OCI-LY7 (cell line): Measurements from ENCODE around the gene CHAF1A. TPM values are rescaled to one million over a fixed set of nuclear protein-coding genes. Genes with fewer than 3 reads are reported as not detected.

ENCODE experiments used
- BruUV-seq: library from RNA; stranded (reverse); fragments of 400-500 nt; replicated peaks from 2 replicates; lab custom pipeline; 2021; lab: Mats Ljungman, UMichigan
- CTCF ChIA-PET: fragments of 300-600 bp; sonication (Branson Sonifier 250); formaldehyde crosslinking; loops from one replicate; lab custom pipeline; 2022; ENCODE audit warnings: antibody characterized with exemption; ENCODE audit not compliant: unreplicated experiment; lab: Charles Lee
- POLR2A ChIA-PET: fragments of 300-600 bp; sonication (Branson Sonifier 250); formaldehyde crosslinking; loops from one replicate; lab custom pipeline; 2022; ENCODE audit warnings: antibody characterized with exemption; lab: Charles Lee
- DNase-seq: peaks from one replicate; pipeline ENCODE4 v3.0.0-alpha.2; 2015; ENCODE audit warnings: low spot score
- H2AFZ ChIP-seq: fragments of 200-600 bp; sonication (generic), shearing (Covaris generic); 2 replicates; pipeline ENCODE4 v1.6.1; 2014; ENCODE audit warnings: mild to moderate bottlenecking, antibody characterized with exemption, low read length, moderate library complexity
- H3K27ac ChIP-seq: fragments of 200-600 bp; sonication (generic); 2 replicates; pipeline ENCODE4 v1.5.1; 2014; ENCODE audit warnings: mixed run types, low read depth, mild to moderate bottlenecking, moderate library complexity, low read length, inconsistent platforms; ENCODE audit not compliant: poor library complexity, severe bottlenecking
- H3K36me3 ChIP-seq: fragments of 200-600 bp; sonication (generic); 2 replicates; pipeline ENCODE4 v1.6.1; 2014; ENCODE audit warnings: mild to moderate bottlenecking, antibody characterized with exemption, low read length, moderate library complexity, mixed read lengths; ENCODE audit not compliant: insufficient read depth
- H3K4me1 ChIP-seq: fragments of 200-600 bp; sonication (generic); 2 replicates; pipeline ENCODE4 v1.5.1; 2014; ENCODE audit warnings: mild to moderate bottlenecking, low read length; ENCODE audit not compliant: insufficient read depth, poor library complexity, severe bottlenecking
- H3K4me2 ChIP-seq: fragments of 200-600 bp; sonication (generic); 2 replicates; pipeline ENCODE4 v1.6.1; 2014; ENCODE audit warnings: mild to moderate bottlenecking, low read length
- H3K4me3 ChIP-seq: fragments of 200-600 bp; sonication (generic); 2 replicates; pipeline ENCODE4 v1.5.1; 2014; ENCODE audit warnings: mild to moderate bottlenecking, low read depth, low read length; ENCODE audit not compliant: poor library complexity, severe bottlenecking
- H3K79me2 ChIP-seq: fragments of 200-600 bp; sonication (generic); 2 replicates; pipeline ENCODE4 v1.6.1; 2016; ENCODE audit warnings: low read depth, mild to moderate bottlenecking, low read length, moderate library complexity, mixed read lengths; ENCODE audit not compliant: insufficient read depth
- H3K9me2 ChIP-seq: fragments of 200-600 bp; sonication (generic); 2 replicates; pipeline ENCODE4 v1.6.1; 2016; ENCODE audit warnings: mild to moderate bottlenecking, low read length, mixed read lengths; ENCODE audit not compliant: insufficient read depth
- H3K9me3 ChIP-seq: fragments of 200-600 bp; sonication (generic); 2 replicates; pipeline ENCODE4 v1.6.1; 2014; ENCODE audit warnings: mild to moderate bottlenecking, mixed run types, low read length, mixed read lengths
- H4K20me1 ChIP-seq: fragments of 200-600 bp; sonication (generic); 2 replicates; pipeline ENCODE4 v1.6.1; 2014; ENCODE audit warnings: mild to moderate bottlenecking, antibody characterized with exemption, low read length, moderate library complexity, mixed read lengths; ENCODE audit not compliant: insufficient read depth
- EZH2phosphoT487 ChIP-seq: fragments of 200-600 bp; sonication (generic); IDR thresholded peaks from 2 replicates; pipeline ENCODE4 v1.6.1; 2018; ENCODE audit warnings: low read depth, borderline replicate concordance, mild to moderate bottlenecking, mixed run types, antibody characterized with exemption, low read length, moderate library complexity, mixed read lengths
- intact Hi-C: fragments of 100-400 bp; cut with micrococcal nuclease; formaldehyde crosslinking; loops from one replicate; pipeline ENCODE4 v1.10.0; 2022; ENCODE audit not compliant: unreplicated experiment
- total RNA-seq, 2 experiments: library from RNA; depleted of rRNA in 1 of 2; stranded (reverse); fragments of >200 nt in 1 of 2; shearing (Covaris generic) in 1 of 2; gene quantifications; 2 replicates each; pipeline ENCODE4 v1.2.3, GENCODE V29; 2014 to 2022
- TF ChIP-seq, protein P1 (sequence below): fragments of 200-600 bp; sonication (generic); conservative IDR thresholded peaks from 2 replicates; pipeline ENCODE4 v1.5.1; 2014; ENCODE audit warnings: mild to moderate bottlenecking, antibody characterized with exemption, low read length, moderate library complexity, mixed read lengths

The CHAF1A gene
- total RNA-seq, 2 experiments from 2014 or later = 107 to 119 TPM

DNA sequence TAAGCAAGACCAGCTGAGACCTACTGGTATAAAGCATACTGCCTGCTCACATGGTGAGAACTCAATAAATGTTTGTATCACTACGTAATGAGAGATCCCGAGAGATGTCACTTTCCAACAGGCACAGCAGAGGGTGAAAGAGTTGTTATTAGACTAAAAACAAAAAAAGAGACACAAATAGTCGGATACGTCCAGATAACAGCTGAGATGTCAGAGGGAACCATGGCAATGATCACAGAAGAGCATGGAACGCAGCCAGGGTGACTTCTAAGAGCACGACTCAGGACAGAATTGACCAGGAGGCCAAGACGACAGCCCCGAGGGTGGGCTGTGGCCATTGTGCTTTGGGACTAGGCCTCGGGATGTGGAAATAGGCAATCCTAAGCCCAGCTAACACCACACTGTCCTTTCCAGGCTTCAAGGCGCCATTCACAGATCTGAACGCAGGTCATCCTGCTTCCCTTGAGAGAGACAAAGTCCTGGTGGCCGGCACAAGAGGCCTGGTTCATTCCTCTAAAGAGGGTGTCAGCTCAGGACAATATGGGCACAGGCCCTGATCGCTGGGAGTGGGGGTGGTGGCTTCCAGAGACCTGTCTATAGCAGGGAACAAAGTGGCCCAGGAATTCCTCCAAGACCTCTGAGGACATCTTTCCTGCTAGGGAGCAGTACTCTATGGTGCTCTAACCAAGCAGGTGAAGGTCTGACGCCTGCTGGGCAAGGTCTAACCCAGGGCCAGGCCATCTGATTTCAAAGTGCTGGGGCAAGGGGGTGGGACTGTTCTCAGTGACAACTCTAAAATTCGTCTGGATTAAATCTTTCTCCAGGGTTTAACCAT, 5.3 kb upstream of the CHAF1A start:
- Histone ChIP-seq H3K4me3 (no peak overlapping the region), H3K27ac (no peak overlapping the region), H3K4me2 (no peak overlapping the region), H3K4me1 (peaks cover 20% of the 10 kb centered on the region), H2AFZ (no peak overlapping the region), H3K36me3 (peaks cover 44% of the 10 kb centered on the region), H3K9me3 (no peaks in the 10 kb centered on the region), H3K79me2 (peaks cover 79% of the 10 kb centered on the region), H3K9me2 (no peaks in the 10 kb centered on the region), H4K20me1 (peaks cover 10% of the 10 kb centered on the region; the same call in 1 of the 2 replicates)
- intact Hi-C loops = no loop called here
- TF ChIP-seq, protein P1, sequence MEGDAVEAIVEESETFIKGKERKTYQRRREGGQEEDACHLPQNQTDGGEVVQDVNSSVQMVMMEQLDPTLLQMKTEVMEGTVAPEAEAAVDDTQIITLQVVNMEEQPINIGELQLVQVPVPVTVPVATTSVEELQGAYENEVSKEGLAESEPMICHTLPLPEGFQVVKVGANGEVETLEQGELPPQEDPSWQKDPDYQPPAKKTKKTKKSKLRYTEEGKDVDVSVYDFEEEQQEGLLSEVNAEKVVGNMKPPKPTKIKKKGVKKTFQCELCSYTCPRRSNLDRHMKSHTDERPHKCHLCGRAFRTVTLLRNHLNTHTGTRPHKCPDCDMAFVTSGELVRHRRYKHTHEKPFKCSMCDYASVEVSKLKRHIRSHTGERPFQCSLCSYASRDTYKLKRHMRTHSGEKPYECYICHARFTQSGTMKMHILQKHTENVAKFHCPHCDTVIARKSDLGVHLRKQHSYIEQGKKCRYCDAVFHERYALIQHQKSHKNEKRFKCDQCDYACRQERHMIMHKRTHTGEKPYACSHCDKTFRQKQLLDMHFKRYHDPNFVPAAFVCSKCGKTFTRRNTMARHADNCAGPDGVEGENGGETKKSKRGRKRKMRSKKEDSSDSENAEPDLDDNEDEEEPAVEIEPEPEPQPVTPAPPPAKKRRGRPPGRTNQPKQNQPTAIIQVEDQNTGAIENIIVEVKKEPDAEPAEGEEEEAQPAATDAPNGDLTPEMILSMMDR = no peak
- no peak for TF ChIP-seq EZH2phosphoT487
- ChIA-PET CTCF (no interaction called here), POLR2A (no interaction called here)
- no peak for DNase-seq
- BruUV-seq = TSS peak; percentile 17

DNA sequence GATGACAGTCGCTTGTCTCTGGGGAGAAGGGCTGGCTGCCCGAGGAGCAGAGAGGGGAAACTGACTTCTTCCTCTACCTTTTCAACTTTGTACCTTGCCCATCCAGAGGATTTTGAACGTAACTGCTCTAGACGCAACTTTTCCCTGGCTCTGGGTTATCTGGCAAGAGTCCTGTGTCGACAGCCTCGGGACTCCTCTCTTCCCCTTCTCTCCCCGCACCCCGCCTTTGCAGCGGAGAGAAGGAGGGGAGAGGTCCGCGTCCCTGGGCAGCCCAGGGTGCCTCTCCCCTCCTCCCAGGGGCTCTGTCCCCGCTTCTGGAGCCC, 2.7 kb upstream of the CHAF1A start:
- DNase-seq = no peak
- Histone ChIP-seq H3K4me2 (peak overlapping the region; percentile 100), H3K4me1 (peaks cover 32% of the 10 kb centered on the region), H3K79me2 (peaks cover 77% of the 10 kb centered on the region), H3K9me2 (no peaks in the 10 kb centered on the region), H3K27ac (peak overlapping the region; percentile 69), H2AFZ (peak overlapping the region; percentile 27; the same call in 1 of the 2 replicates), H3K36me3 (peaks cover 60% of the 10 kb centered on the region), H4K20me1 (peaks cover 29% of the 10 kb centered on the region), H3K4me3 (peak overlapping the region; percentile 96), H3K9me3 (no peaks in the 10 kb centered on the region)
- no peak for TF ChIP-seq EZH2phosphoT487
- TF ChIP-seq, protein P1 = no peak
- CTCF ChIA-PET = interaction anchor here (0.6 kb wide), 1 partner anchor 37 kb away, joined by 4 read pairs; no protein-coding TSS in a partner anchor
- BruUV-seq = no TSS peak
- intact Hi-C loops = loop anchor here (1.0 to 10.0 kb wide), 5 partner anchors 24 to 395 kb away; partner anchors contain the start of genes FEM1A, HDGFL2 and MPND
- POLR2A ChIA-PET = no interaction called here
